HL-60 (cell line): ENCODE measurements around the gene CSMD2.

Source experiments
- DNase-seq, 2 experiments: peaks; one replicate each; pipeline ENCODE4 v3.0.0-alpha.2; 2010 to 2020; ENCODE audit warnings: low read depth in 1 of 2, low spot score in 1 of 2
- H3K27ac ChIP-seq: fragments of 250-450 bp; sonication (Bioruptor Pico); replicated peaks from 2 replicates; pipeline ENCODE4 v1.5.1; 2020; ENCODE audit warnings: mild to moderate bottlenecking, moderate library complexity
- H3K27me3 ChIP-seq: fragments of 250-450 bp; sonication (Bioruptor Pico); 2 replicates; pipeline ENCODE4 v1.5.1; 2021; ENCODE audit warnings: mild to moderate bottlenecking, moderate library complexity; ENCODE audit not compliant: insufficient read depth, poor library complexity, severe bottlenecking
- H3K4me3 ChIP-seq: replicated peaks from 2 replicates; pipeline ENCODE4 v1.5.1; 2011; ENCODE audit warnings: mild to moderate bottlenecking, control low read depth, low read length; ENCODE audit not compliant: insufficient read depth
- CTCF ChIP-seq: IDR thresholded peaks from one replicate; pipeline ENCODE4 v1.5.1; 2011; ENCODE audit warnings: low read length, control low read depth, inconsistent platforms; ENCODE audit not compliant: insufficient read depth
- GABPA ChIP-seq: IDR thresholded peaks from 2 replicates; pipeline ENCODE4 v1.6.1; 2012; ENCODE audit warnings: low read depth
- POLR2AphosphoS5 ChIP-seq: IDR thresholded peaks from 2 replicates; pipeline ENCODE4 v1.6.1; 2012; ENCODE audit warnings: low read depth
- SPI1 ChIP-seq: IDR thresholded peaks from 2 replicates; pipeline ENCODE4 v1.6.1; 2012; ENCODE audit warnings: low read depth, mild to moderate bottlenecking, borderline replicate concordance
- TF ChIP-seq, protein P1 (sequence below): IDR thresholded peaks from 2 replicates; pipeline ENCODE4 v1.6.1; 2012; ENCODE audit warnings: low read depth; ENCODE audit not compliant: insufficient replicate concordance

CSMD2 gene

DNA sequence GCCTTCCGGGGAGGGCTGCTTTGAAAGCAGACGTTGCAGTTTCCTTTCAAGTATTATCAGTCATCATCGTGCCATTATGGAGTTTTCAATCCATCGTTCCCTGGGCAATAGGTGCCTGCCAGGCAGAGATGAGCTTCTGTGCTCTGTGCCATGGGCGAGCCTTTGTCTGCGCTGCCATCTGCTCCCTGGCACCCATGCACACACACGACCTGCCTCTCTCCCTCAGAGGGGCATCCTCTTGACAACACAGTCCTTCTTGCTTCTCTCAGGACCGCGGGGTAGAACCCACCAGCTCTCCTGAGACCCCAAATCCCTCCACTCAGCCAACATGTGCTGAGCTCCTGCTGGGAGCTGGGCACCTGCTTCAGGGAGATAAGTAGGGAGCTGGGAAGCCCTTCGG, 151.9 kb downstream of the CSMD2 start:
- H3K27ac ChIP-seq: no peak overlapping the region
- H3K4me3 ChIP-seq: no peak overlapping the region
- DNase-seq: no peak
- TF ChIP-seq CTCF: no peak
- no peak for TF ChIP-seq SPI1
- TF ChIP-seq, protein P1, sequence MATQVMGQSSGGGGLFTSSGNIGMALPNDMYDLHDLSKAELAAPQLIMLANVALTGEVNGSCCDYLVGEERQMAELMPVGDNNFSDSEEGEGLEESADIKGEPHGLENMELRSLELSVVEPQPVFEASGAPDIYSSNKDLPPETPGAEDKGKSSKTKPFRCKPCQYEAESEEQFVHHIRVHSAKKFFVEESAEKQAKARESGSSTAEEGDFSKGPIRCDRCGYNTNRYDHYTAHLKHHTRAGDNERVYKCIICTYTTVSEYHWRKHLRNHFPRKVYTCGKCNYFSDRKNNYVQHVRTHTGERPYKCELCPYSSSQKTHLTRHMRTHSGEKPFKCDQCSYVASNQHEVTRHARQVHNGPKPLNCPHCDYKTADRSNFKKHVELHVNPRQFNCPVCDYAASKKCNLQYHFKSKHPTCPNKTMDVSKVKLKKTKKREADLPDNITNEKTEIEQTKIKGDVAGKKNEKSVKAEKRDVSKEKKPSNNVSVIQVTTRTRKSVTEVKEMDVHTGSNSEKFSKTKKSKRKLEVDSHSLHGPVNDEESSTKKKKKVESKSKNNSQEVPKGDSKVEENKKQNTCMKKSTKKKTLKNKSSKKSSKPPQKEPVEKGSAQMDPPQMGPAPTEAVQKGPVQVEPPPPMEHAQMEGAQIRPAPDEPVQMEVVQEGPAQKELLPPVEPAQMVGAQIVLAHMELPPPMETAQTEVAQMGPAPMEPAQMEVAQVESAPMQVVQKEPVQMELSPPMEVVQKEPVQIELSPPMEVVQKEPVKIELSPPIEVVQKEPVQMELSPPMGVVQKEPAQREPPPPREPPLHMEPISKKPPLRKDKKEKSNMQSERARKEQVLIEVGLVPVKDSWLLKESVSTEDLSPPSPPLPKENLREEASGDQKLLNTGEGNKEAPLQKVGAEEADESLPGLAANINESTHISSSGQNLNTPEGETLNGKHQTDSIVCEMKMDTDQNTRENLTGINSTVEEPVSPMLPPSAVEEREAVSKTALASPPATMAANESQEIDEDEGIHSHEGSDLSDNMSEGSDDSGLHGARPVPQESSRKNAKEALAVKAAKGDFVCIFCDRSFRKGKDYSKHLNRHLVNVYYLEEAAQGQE: no peak
- TF ChIP-seq POLR2AphosphoS5: no peak
- no peak for TF ChIP-seq GABPA
- peaks cover 1% of the 10 kb centered on the region for H3K27me3 ChIP-seq

- TF ChIP-seq CTCF (no peak), GABPA (no peak), POLR2AphosphoS5 (no peak), SPI1 (no peak)
- TF ChIP-seq, protein P1: no peak
- Histone ChIP-seq H3K27me3 (no peaks in the 10 kb centered on the region), H3K4me3 (no peak overlapping the region), H3K27ac (no peak overlapping the region)
- DNase-seq: no peak
Observed at GRCh38 chr1:34009340-34009985, 155.6 kb downstream of the CSMD2 start.

DNA sequence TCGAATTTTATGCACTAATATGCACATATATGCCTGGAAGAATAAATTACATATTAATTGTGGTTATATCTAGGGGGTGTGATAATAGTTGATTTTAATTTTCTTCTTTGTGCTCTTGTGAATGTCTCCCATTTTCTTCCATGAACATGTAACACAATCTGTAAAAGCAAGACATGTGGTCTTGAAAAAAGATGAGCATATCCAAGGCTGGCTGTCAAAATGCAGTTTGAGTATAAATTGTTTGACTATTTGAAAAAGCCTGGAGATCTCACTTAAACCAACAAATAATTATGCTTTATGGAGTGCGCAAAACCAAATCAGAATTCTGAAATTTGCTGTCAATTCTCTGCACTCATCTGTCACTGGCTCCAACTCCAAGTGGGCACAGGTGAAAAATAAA, 157.3 kb downstream of the CSMD2 start:
- DNase-seq: no peak

GRCh38 chr1:34005309-34005708, 159.7 kb downstream of the CSMD2 start:
- DNase-seq: no peak
- H3K4me3 ChIP-seq: no peak overlapping the region
- TF ChIP-seq CTCF (no peak), SPI1 (no peak), POLR2AphosphoS5 (no peak), GABPA (no peak)
- TF ChIP-seq, protein P1: no peak
- H3K27ac ChIP-seq: no peak overlapping the region
- H3K27me3 ChIP-seq: no peaks in the 10 kb centered on the region

More for the DNA sequence above, 157.3 kb downstream of the CSMD2 start:
- H3K27ac ChIP-seq: no peak overlapping the region
- no peaks in the 10 kb centered on the region for H3K27me3 ChIP-seq
- H3K4me3 ChIP-seq: no peak overlapping the region
- TF ChIP-seq GABPA: no peak
